Measurements from ENCODE around the gene SPECC1.

SPECC1 gene

GRCh38 chr17:20210614-20211013 lies 201.5 kb downstream of the SPECC1 start:
- no peaks in the 10 kb centered on the region for H3K9me3 ChIP-seq (ENCODE audit: low read length)
- H3K36me3 ChIP-seq (ENCODE audit: insufficient read depth, low read length), result no peaks in the 10 kb centered on the region
- H3K4me1 ChIP-seq (ENCODE audit: insufficient read depth, low read length, severe bottlenecking), result no peaks in the 10 kb centered on the region
- no peaks in the 10 kb centered on the region for H4K20me1 ChIP-seq (ENCODE audit: insufficient read depth, low read length)
- no peaks in the 10 kb centered on the region for H3K79me2 ChIP-seq (ENCODE audit: insufficient read depth, low read length)
- H3F3A ChIP-seq (ENCODE audit: insufficient read depth, low read length), result no peaks in the 10 kb centered on the region
- H2AFZ ChIP-seq (ENCODE audit: low read length), result no peak overlapping the region
- TF ChIP-seq EZH2 (IDR thresholded peaks at IDR 0.05; ENCODE audit: borderline replicate concordance, low read length) (no peak), CTCF (IDR thresholded peaks at IDR 0.05; ENCODE audit: low read length) (no peak)
- no peaks in the 10 kb centered on the region for H3K9me2 ChIP-seq (ENCODE audit: low read depth, low read length)
- H3K4me3 ChIP-seq (ENCODE audit: low read depth, low read length, poor library complexity, severe bottlenecking), result no peak overlapping the region
- no peaks in the 10 kb centered on the region for H3K27me3 ChIP-seq (ENCODE audit: insufficient read depth, low read length)
- H3K9ac ChIP-seq (ENCODE audit: low read length), result no peak overlapping the region
- no peak overlapping the region for H3K27ac ChIP-seq (ENCODE audit: low read depth, low read length, poor library complexity, severe bottlenecking)
- no peak overlapping the region for H3K4me2 ChIP-seq (ENCODE audit: low read length)

- no peaks in the 10 kb centered on the region for H3K9me3 ChIP-seq (ENCODE audit: low read length)
These were observed 202.1 kb downstream of the SPECC1 start for GRCh38 chr17:20211246-20211645.

GRCh38 chr17:20213449-20213848 lies 204.3 kb downstream of the SPECC1 start:
- no peak for TF ChIP-seq EZH2 (IDR thresholded peaks at IDR 0.05; ENCODE audit: borderline replicate concordance, low read length)
- TF ChIP-seq CTCF (IDR thresholded peaks at IDR 0.05; ENCODE audit: low read length), result no peak
- Histone ChIP-seq H3K4me2 (ENCODE audit: low read length) (no peak overlapping the region), H4K20me1 (ENCODE audit: insufficient read depth, low read length) (no peaks in the 10 kb centered on the region), H3K4me3 (ENCODE audit: low read depth, low read length, poor library complexity, severe bottlenecking) (no peak overlapping the region), H3K36me3 (ENCODE audit: insufficient read depth, low read length) (no peaks in the 10 kb centered on the region), H3K27me3 (ENCODE audit: insufficient read depth, low read length) (no peaks in the 10 kb centered on the region), H3K4me1 (ENCODE audit: insufficient read depth, low read length, severe bottlenecking) (no peaks in the 10 kb centered on the region), H3K27ac (ENCODE audit: low read depth, low read length, poor library complexity, severe bottlenecking) (no peak overlapping the region), H3K79me2 (ENCODE audit: insufficient read depth, low read length) (no peaks in the 10 kb centered on the region), H3F3A (ENCODE audit: insufficient read depth, low read length) (no peaks in the 10 kb centered on the region), H2AFZ (ENCODE audit: low read length) (no peak overlapping the region), H3K9me3 (ENCODE audit: low read length) (no peaks in the 10 kb centered on the region), H3K9me2 (ENCODE audit: low read depth, low read length) (no peaks in the 10 kb centered on the region), H3K9ac (ENCODE audit: low read length) (no peak overlapping the region)

More at GRCh38 chr17:20211246-20211645, 202.1 kb downstream of the SPECC1 start:
- Histone ChIP-seq H3K27me3 (ENCODE audit: insufficient read depth, low read length) (no peaks in the 10 kb centered on the region), H3K27ac (ENCODE audit: low read depth, low read length, poor library complexity, severe bottlenecking) (no peak overlapping the region), H3K79me2 (ENCODE audit: insufficient read depth, low read length) (no peaks in the 10 kb centered on the region), H3K4me2 (ENCODE audit: low read length) (no peak overlapping the region), H3K4me3 (ENCODE audit: low read depth, low read length, poor library complexity, severe bottlenecking) (no peak overlapping the region), H3K9me2 (ENCODE audit: low read depth, low read length) (no peaks in the 10 kb centered on the region), H2AFZ (ENCODE audit: low read length) (no peak overlapping the region), H3K36me3 (ENCODE audit: insufficient read depth, low read length) (no peaks in the 10 kb centered on the region), H3F3A (ENCODE audit: insufficient read depth, low read length) (no peaks in the 10 kb centered on the region), H3K4me1 (ENCODE audit: insufficient read depth, low read length, severe bottlenecking) (no peaks in the 10 kb centered on the region), H4K20me1 (ENCODE audit: insufficient read depth, low read length) (no peaks in the 10 kb centered on the region), H3K9ac (ENCODE audit: low read length) (no peak overlapping the region)
- TF ChIP-seq CTCF (IDR thresholded peaks at IDR 0.05; ENCODE audit: low read length), result no peak

Data from OCI-LY1 (cell line).